Upper lobe of left lung (tissue), 6 donors: ENCODE results near the gene GDNF. TPM values are rescaled to one million over a fixed set of nuclear protein-coding genes. Genes with fewer than 3 reads are reported as not detected.
A peak's percentile ranks its signal among the peaks of the same experiment; 100 is the strongest.

Experiments used
- ATAC-seq, 2 donors: fragments of 200-7000 bp; cut with Tn5 transposase; one replicate each; pipeline ENCODE4 v1.9.1; 2022; ENCODE audit warnings: mild to moderate bottlenecking in 2 of 2, moderate library complexity in 2 of 2; ENCODE audit not compliant: low FRiP score in 2 of 2
- DNase-seq, 2 donors: peaks; one replicate each; pipeline ENCODE4 v3.0.0-alpha.2; 2019 to 2020
- H3K27ac ChIP-seq, 4 donors: fragments of 200-600 bp; sonication (generic); one replicate each; pipeline ENCODE4 v1.5.1; 2016 to 2019
- H3K27me3 ChIP-seq, 4 donors: fragments of 200-600 bp; sonication (generic); one replicate each; pipeline ENCODE4 v1.5.1; 2017 to 2019
- H3K36me3 ChIP-seq, 4 donors: fragments of 200-600 bp; sonication (generic); one replicate each; pipeline ENCODE4 v1.5.1; 2016 to 2019
- H3K4me1 ChIP-seq, 4 donors: fragments of 200-600 bp; sonication (generic); one replicate each; pipeline ENCODE4 v1.5.1; 2018 to 2019
- H3K4me3 ChIP-seq, 4 donors: fragments of 200-600 bp; sonication (generic); one replicate each; pipeline ENCODE4 v1.5.1; 2017 to 2019; ENCODE audit warnings: mild to moderate bottlenecking in 2 of 4, moderate library complexity in 1 of 4
- H3K9me3 ChIP-seq, 4 donors: fragments of 200-600 bp; sonication (generic); one replicate each; pipeline ENCODE4 v1.5.1; 2018 to 2019
- CTCF ChIP-seq, 6 experiments: fragments of 450-650 bp in 4 of 6; fragments of 200-600 bp in 2 of 6; sonication (generic) in 2 of 6; IDR thresholded peaks; one replicate each; pipeline ENCODE4 v1.5.1; 2016 to 2019; ENCODE audit warnings: antibody characterized with exemption in 6 of 6
- EP300 ChIP-seq, 4 donors: sonication (generic); formaldehyde crosslinking; IDR thresholded peaks; one replicate each; pipeline ENCODE4 v1.5.1; 2017; ENCODE audit warnings: antibody characterized with exemption in 4 of 4, control low read depth in 2 of 4
- POLR2A ChIP-seq, 4 donors: fragments of 450-650 bp; IDR thresholded peaks; one replicate each; pipeline ENCODE4 v1.5.1; 2016 to 2017; ENCODE audit warnings: antibody characterized with exemption in 4 of 4, mild to moderate bottlenecking in 2 of 4
- POLR2AphosphoS5 ChIP-seq, 2 donors: sonication (generic); formaldehyde crosslinking; IDR thresholded peaks; one replicate each; pipeline ENCODE4 v1.5.1; 2017; ENCODE audit warnings: antibody characterized with exemption in 2 of 2
- WGBS, 2 donors: methylation state at CpG; one replicate each; pipeline ENCODE4 v1.1.5; 2017 to 2018; 5-methylcytosine and 5-hydroxymethylcytosine counted together
- total RNA-seq, 6 donors: library from RNA; depleted of rRNA in 4 of 6; stranded (reverse); fragments of >200 nt in 4 of 6; gene quantifications; one replicate each; pipeline versions ENCODE4 v1.1.0 to v1.2.1, GENCODE V29; 2016 to 2021
- donor health status: DM: no; HTN: no; CAD: no; lungs with moderate emphysema.
- donor health status: DM: no; HTN: yes; CAD: no; lungs with severe emphysema.

GDNF gene
- total RNA-seq = under 1 TPM in 2 of 6 donors, not detected in 4; 0.15 to 0.20 TPM

- no peak within 1 kb of the TSS for H3K27ac ChIP-seq
- peaks cover 0 to 64% (median 34%) of the 10 kb centered on the region in 4 donors for H3K27me3 ChIP-seq
- no peaks in the 10 kb centered on the region for H3K9me3 ChIP-seq
- H3K4me1 ChIP-seq = peaks cover 38 to 58% (median 46%) of the 10 kb centered on the region in 4 donors
- WGBS, 2 donors = 1 to 4% methylated on average over 39 to 45 of the region's 66 CpGs
- DNase-seq (peak in 1 of 2 donors; percentile 80), ATAC-seq (peak in 1 of 2 donors; percentile 54)
- no peak for TF ChIP-seq POLR2A (IDR thresholded peaks at IDR 0.05)
- no peak for TF ChIP-seq POLR2AphosphoS5 (IDR thresholded peaks at IDR 0.05)
- TF ChIP-seq CTCF (IDR thresholded peaks at IDR 0.05) = no peak
- TF ChIP-seq EP300 (IDR thresholded peaks at IDR 0.05) = no peak
- no peaks in the 10 kb centered on the region for H3K36me3 ChIP-seq
- peak within 1 kb of the TSS in 3 of 4 donors; percentile 22 to 40 (median 38) for H3K4me3 ChIP-seq
These were observed at the start of gene GDNF for GRCh38 chr5:37839407-37840052. Gene GDNF (minus strand): TSS chr5:37840041. CDS start chr5:37834796, 5,245 bp downstream.

GRCh38 chr5:37888476-37888875, 48.6 kb upstream of the GDNF start:
- H3K4me1 ChIP-seq = no peaks in the 10 kb centered on the region
- H3K27ac ChIP-seq = no peak overlapping the region
- no peaks in the 10 kb centered on the region for H3K36me3 ChIP-seq
- DNase-seq (no peak), ATAC-seq (peak in 1 of 2 donors; percentile 29)
- H3K27me3 ChIP-seq = no peaks in the 10 kb centered on the region
- no peaks in the 10 kb centered on the region for H3K9me3 ChIP-seq
- no peak overlapping the region for H3K4me3 ChIP-seq
- TF ChIP-seq EP300 (IDR thresholded peaks at IDR 0.05) (no peak), POLR2A (IDR thresholded peaks at IDR 0.05) (no peak), POLR2AphosphoS5 (IDR thresholded peaks at IDR 0.05) (no peak), CTCF (IDR thresholded peaks at IDR 0.05) (no peak)
- 71 to 74% methylated on average over 6 of the region's 6 CpGs for WGBS, 2 donors

GRCh38 chr5:37886242-37886905, 46.5 kb upstream of the GDNF start:
- no peak for ATAC-seq
- Histone ChIP-seq H3K4me1 (no peaks in the 10 kb centered on the region), H3K9me3 (no peaks in the 10 kb centered on the region), H3K36me3 (no peaks in the 10 kb centered on the region), H3K27me3 (no peaks in the 10 kb centered on the region), H3K27ac (no peak overlapping the region), H3K4me3 (no peak overlapping the region)
- WGBS, 2 donors = 33 to 41% methylated on average over 9 of the region's 9 CpGs
- TF ChIP-seq POLR2A (IDR thresholded peaks at IDR 0.05) = no peak
- TF ChIP-seq CTCF (IDR thresholded peaks at IDR 0.05) = no peak
- no peak for TF ChIP-seq POLR2AphosphoS5 (IDR thresholded peaks at IDR 0.05)
- TF ChIP-seq EP300 (IDR thresholded peaks at IDR 0.05) = no peak
- DNase-seq = no peak

- ATAC-seq (no peak), DNase-seq (no peak)
- Histone ChIP-seq H3K27ac (no peak overlapping the region), H3K4me3 (no peak overlapping the region), H3K9me3 (no peaks in the 10 kb centered on the region), H3K4me1 (no peaks in the 10 kb centered on the region), H3K27me3 (no peaks in the 10 kb centered on the region), H3K36me3 (no peaks in the 10 kb centered on the region)
- TF ChIP-seq POLR2A (IDR thresholded peaks at IDR 0.05) (no peak), POLR2AphosphoS5 (IDR thresholded peaks at IDR 0.05) (no peak), EP300 (IDR thresholded peaks at IDR 0.05) (no peak), CTCF (IDR thresholded peaks at IDR 0.05) (no peak)
- whole genome bisulfite sequencing, 2 donors = 13 to 27% methylated on average over 3 of the region's 3 CpGs
These were observed 42.8 kb upstream of the GDNF start for GRCh38 chr5:37882636-37883035.
